Heart left ventricle (tissue), 13 donors: ENCODE measurements around the gene ITK.

Experiments used
- CTCF ChIP-seq, 12 donors: fragments of 200-600 bp; sonication (generic) in 4 of 12; IDR thresholded peaks; one replicate each; pipeline versions ENCODE4 v1.5.0 to v1.8.0; 2018 to 2022; ENCODE audit warnings: antibody characterized with exemption in 12 of 12, mild to moderate bottlenecking in 5 of 12
- POLR2A ChIP-seq, 2 donors: fragments of 450-650 bp; IDR thresholded peaks; one replicate each; pipeline ENCODE4 v1.6.1; 2017; ENCODE audit warnings: antibody characterized with exemption in 2 of 2, mild to moderate bottlenecking in 2 of 2, moderate library complexity in 2 of 2
- donor health status: ischemic (EF 13 %, LVEDD 7.1; RV severe dilation, severe dysfunction).
- donor health status: DM: no; HTN: yes; CAD: no.
- donor health status: DM: no; HTN: no; CAD: no.
- donor health status: ischemic (EF 25% LVEDD 6.9; RV normal size, moderate dysfunction).
- donor health status: ischemic (EF 25% LVEDD 5.7; RV mildly dilated, moderate dysfunction).
- donor health status: ischemic (EF 35%, LVEDD 5.7; RV mildly dilated, moderate dysfunction).
- donor health status: nonischemic (EF 11% LVEDD 7.7; RV severe dilation, severe dysfunction).
- donor health status: DM: yes; HTN: yes; CAD: no.
- donor health status: PGD.
- donor health status: ischemic (EF 29% LVEDD 5.4; RV normal size, mild dysfunction).
- donor health status: nonischemic (EF 23%, LVEDD 6.1; RV moderate dilation, normal function).

- TF ChIP-seq POLR2A (IDR thresholded peaks at IDR 0.05) (no peak), CTCF (IDR thresholded peaks at IDR 0.05) (no peak)
Observed at GRCh38 chr5:157201857-157202256, 21.2 kb downstream of the ITK start.
